ENCODE results near the gene CREB3L2. TPM values are rescaled to one million over a fixed set of nuclear protein-coding genes. Genes with fewer than 3 reads are reported as not detected.
A peak's percentile ranks its signal among the peaks of the same experiment; 100 is the strongest.

The CREB3L2 gene
- total and polyA plus RNA-seq, 2 of the 13 experiments (the other 11 are each of a cell fraction or from before 2014, with no cell fraction given), result 22.1 to 41.1 TPM

DNA sequence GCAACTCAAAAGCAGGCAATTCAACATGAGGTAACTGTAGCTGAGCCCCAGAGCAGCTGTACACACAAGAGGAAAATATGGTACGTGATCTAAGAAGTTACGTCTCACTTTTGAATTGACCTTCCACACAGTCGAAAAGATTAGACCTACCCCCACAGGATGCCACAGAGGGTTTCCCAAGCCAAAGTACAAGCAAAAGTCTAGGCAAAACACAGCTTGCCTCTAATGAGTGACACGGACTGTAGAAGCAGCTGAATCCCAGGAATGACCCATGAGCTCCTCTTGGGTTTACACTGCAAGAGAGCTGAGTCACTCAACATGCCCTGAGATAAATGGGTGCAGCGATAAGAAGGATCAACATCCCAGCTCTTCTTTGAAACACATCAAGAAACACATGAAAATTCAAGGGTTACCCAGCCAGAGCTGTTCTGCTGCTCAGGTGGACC is 9.8 kb downstream of the CREB3L2 start (continued):
- TF ChIP-seq NR2F1 (CRISPR knock-in tag; IDR thresholded peaks at IDR 0.05) (no peak), ZNF484 (CRISPR knock-in tag; IDR thresholded peaks at IDR 0.05; ENCODE audit: borderline replicate concordance, low read depth) (no peak), NFIC (IDR thresholded peaks at IDR 0.05; ENCODE audit: low read length) (peak; percentile 88), KDM6A (CRISPR knock-in tag; IDR thresholded peaks at IDR 0.05; ENCODE audit: low read depth) (peak; percentile 51; the same call in 1 of the 2 replicates), ZNF256 (CRISPR knock-in tag; conservative IDR thresholded peaks at IDR 0.05) (no peak), JARID2 (CRISPR knock-in tag; IDR thresholded peaks at IDR 0.05; ENCODE audit: insufficient replicate concordance) (no peak), ZNF160 (CRISPR knock-in tag; IDR thresholded peaks at IDR 0.05) (no peak), ISL2 (CRISPR knock-in tag; IDR thresholded peaks at IDR 0.05) (peak; percentile 83), ZNF563 (CRISPR knock-in tag; IDR thresholded peaks at IDR 0.05) (no peak), PTBP1 (IDR thresholded peaks at IDR 0.05; ENCODE audit: low read depth, low read length, poor library complexity, severe bottlenecking) (no peak), ZNF3 (CRISPR knock-in tag; IDR thresholded peaks at IDR 0.05) (peak; percentile 62; the same call in 1 of the 2 replicates), ESRRA (CRISPR knock-in tag; IDR thresholded peaks at IDR 0.05; ENCODE audit: low read depth) (peak; percentile 66; the same call in 1 of the 2 replicates), MED13 (CRISPR knock-in tag; IDR thresholded peaks at IDR 0.05) (0 out of 2 replicates have a peak, but pooled peaks have one; percentile 24), YEATS4 (CRISPR knock-in tag; IDR thresholded peaks at IDR 0.05; ENCODE audit: borderline replicate concordance) (0 out of 2 replicates have a peak, but pooled peaks have one; percentile 56), CBFB (CRISPR knock-in tag; IDR thresholded peaks at IDR 0.05) (0 out of 2 replicates have a peak, but pooled peaks have one; percentile 13), RBM22 (optimal IDR thresholded peaks at IDR 0.05; ENCODE audit: low read length) (peak; percentile 35), ZNF383 (CRISPR knock-in tag; IDR thresholded peaks at IDR 0.05; ENCODE audit: borderline replicate concordance) (no peak), ZBTB38 (CRISPR knock-in tag; IDR thresholded peaks at IDR 0.05) (no peak), HIVEP1 (CRISPR knock-in tag; IDR thresholded peaks at IDR 0.05) (peak; percentile 92), MIER2 (CRISPR knock-in tag; IDR thresholded peaks at IDR 0.05) (peak; percentile 76), PLRG1 (conservative IDR thresholded peaks at IDR 0.05) (no peak), FOXA3 (CRISPR knock-in tag; IDR thresholded peaks at IDR 0.05) (peak; percentile 84), KMT2B (CRISPR knock-in tag; IDR thresholded peaks at IDR 0.05) (peak; percentile 24; the same call in 1 of the 2 replicates), FOSL1 (CRISPR knock-in tag; IDR thresholded peaks at IDR 0.05; ENCODE audit: borderline replicate concordance) (peak; percentile 89), HNF4G (IDR thresholded peaks at IDR 0.05; ENCODE audit: borderline replicate concordance, low read depth, low read length) (peak; percentile 94), HNF4G (CRISPR knock-in tag; IDR thresholded peaks at IDR 0.05; ENCODE audit: borderline replicate concordance, low read depth) (peak; percentile 81; the same call in 1 of the 2 replicates), ZNF136 (CRISPR knock-in tag; IDR thresholded peaks at IDR 0.05; ENCODE audit: low read depth) (no peak)
- TF ChIP-seq, protein P1, sequence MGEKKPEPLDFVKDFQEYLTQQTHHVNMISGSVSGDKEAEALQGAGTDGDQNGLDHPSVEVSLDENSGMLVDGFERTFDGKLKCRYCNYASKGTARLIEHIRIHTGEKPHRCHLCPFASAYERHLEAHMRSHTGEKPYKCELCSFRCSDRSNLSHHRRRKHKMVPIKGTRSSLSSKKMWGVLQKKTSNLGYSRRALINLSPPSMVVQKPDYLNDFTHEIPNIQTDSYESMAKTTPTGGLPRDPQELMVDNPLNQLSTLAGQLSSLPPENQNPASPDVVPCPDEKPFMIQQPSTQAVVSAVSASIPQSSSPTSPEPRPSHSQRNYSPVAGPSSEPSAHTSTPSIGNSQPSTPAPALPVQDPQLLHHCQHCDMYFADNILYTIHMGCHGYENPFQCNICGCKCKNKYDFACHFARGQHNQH (CRISPR knock-in tag; IDR thresholded peaks at IDR 0.05), result peak; percentile 96
- TF ChIP-seq, protein P2, sequence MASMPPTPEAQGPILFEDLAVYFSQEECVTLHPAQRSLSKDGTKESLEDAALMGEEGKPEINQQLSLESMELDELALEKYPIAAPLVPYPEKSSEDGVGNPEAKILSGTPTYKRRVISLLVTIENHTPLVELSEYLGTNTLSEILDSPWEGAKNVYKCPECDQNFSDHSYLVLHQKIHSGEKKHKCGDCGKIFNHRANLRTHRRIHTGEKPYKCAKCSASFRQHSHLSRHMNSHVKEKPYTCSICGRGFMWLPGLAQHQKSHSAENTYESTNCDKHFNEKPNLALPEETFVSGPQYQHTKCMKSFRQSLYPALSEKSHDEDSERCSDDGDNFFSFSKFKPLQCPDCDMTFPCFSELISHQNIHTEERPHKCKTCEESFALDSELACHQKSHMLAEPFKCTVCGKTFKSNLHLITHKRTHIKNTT (CRISPR knock-in tag; IDR thresholded peaks at IDR 0.05), result no peak
- TF ChIP-seq, protein P3, sequence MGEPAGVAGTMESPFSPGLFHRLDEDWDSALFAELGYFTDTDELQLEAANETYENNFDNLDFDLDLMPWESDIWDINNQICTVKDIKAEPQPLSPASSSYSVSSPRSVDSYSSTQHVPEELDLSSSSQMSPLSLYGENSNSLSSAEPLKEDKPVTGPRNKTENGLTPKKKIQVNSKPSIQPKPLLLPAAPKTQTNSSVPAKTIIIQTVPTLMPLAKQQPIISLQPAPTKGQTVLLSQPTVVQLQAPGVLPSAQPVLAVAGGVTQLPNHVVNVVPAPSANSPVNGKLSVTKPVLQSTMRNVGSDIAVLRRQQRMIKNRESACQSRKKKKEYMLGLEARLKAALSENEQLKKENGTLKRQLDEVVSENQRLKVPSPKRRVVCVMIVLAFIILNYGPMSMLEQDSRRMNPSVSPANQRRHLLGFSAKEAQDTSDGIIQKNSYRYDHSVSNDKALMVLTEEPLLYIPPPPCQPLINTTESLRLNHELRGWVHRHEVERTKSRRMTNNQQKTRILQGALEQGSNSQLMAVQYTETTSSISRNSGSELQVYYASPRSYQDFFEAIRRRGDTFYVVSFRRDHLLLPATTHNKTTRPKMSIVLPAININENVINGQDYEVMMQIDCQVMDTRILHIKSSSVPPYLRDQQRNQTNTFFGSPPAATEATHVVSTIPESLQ (CRISPR knock-in tag; conservative IDR thresholded peaks at IDR 0.05), result no peak
